Measurements from ENCODE around the gene LRP1-AS.

Gene LRP1-AS

GRCh38 chr12:57107456-57108155 lies 39.8 kb downstream of the LRP1-AS start:
- no peak for TF ChIP-seq CTCF (IDR thresholded peaks at IDR 0.05; ENCODE audit: low read length, missing control alignments)
- no peak overlapping the region for H3K4me3 ChIP-seq (replicated peaks; ENCODE audit: low read depth, low read length)
- DNase-seq (ENCODE audit: low read depth) = no peak

DNA sequence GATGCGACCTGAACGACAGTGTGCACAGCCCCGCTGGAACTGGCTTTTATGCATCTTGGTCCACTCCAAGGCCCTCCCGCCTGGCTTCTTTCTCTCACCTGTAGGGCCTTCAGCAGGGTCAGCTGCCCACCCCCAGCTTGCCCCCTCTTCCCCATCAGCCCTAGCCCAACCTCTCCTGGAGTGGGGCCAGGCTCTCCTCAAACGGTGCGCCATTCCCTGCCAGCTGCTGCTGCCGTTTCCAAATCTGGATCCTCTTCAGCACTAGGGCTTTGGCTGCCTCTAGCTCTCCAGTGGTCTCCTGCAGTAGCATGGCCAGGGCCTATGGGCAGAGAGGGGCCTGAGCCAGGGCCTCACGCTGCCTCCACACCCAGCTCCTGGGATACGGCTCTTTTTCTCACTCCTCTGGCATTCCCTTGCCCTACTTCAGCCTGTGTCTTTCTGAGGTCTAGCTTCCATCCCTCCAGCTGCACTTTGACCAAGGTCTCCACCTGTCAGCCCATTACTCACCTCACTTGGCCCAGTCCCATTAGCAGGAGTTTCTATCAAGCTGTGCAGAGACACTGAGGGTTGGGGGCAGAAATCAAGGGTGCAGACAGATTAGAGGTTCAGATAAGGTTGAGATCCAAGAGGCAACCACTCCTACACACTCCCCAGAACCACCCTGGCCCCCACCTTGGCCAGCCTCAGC lies 41.3 kb downstream of the LRP1-AS start:
- no peak for DNase-seq (ENCODE audit: low read depth)
- TF ChIP-seq CTCF (IDR thresholded peaks at IDR 0.05; ENCODE audit: low read length, missing control alignments) = no peak
- no peak overlapping the region for H3K4me3 ChIP-seq (replicated peaks; ENCODE audit: low read depth, low read length)

- H3K4me3 ChIP-seq (replicated peaks; ENCODE audit: low read depth, low read length) = no peak overlapping the region
- TF ChIP-seq CTCF (IDR thresholded peaks at IDR 0.05; ENCODE audit: low read length, missing control alignments) = no peak
- DNase-seq (ENCODE audit: low read depth) = no peak
Observed at GRCh38 chr12:57105011-57105753, 42.2 kb downstream of the LRP1-AS start.

GRCh38 chr12:57104292-57104910 lies 43.0 kb downstream of the LRP1-AS start:
- TF ChIP-seq CTCF (IDR thresholded peaks at IDR 0.05; ENCODE audit: low read length, missing control alignments) = no peak
- no peak for DNase-seq (ENCODE audit: low read depth)
- no peak overlapping the region for H3K4me3 ChIP-seq (replicated peaks; ENCODE audit: low read depth, low read length)

DNA sequence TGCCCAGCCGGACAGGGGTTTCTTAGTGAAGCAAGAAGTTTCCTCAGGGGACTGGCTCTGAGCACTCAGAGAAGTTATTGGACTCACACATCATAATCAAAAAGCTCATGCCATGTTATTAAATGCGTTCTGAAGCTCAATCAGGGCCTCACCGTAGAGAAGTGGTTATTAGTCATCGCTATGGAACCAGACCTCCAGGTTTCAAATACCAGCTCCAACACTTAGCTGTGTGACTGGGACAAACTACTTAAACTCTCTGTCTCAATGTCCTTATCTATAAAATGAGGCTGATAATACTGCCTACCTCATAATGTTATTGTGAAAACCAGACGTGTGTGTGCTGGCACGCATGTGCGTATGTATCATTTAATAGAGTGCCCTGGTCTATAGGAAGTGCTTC lies 43.6 kb downstream of the LRP1-AS start:
- H3K4me3 ChIP-seq (replicated peaks; ENCODE audit: low read depth, low read length) = no peak overlapping the region
- DNase-seq (ENCODE audit: low read depth) = no peak
- no peak for TF ChIP-seq CTCF (IDR thresholded peaks at IDR 0.05; ENCODE audit: low read length, missing control alignments)

DNA sequence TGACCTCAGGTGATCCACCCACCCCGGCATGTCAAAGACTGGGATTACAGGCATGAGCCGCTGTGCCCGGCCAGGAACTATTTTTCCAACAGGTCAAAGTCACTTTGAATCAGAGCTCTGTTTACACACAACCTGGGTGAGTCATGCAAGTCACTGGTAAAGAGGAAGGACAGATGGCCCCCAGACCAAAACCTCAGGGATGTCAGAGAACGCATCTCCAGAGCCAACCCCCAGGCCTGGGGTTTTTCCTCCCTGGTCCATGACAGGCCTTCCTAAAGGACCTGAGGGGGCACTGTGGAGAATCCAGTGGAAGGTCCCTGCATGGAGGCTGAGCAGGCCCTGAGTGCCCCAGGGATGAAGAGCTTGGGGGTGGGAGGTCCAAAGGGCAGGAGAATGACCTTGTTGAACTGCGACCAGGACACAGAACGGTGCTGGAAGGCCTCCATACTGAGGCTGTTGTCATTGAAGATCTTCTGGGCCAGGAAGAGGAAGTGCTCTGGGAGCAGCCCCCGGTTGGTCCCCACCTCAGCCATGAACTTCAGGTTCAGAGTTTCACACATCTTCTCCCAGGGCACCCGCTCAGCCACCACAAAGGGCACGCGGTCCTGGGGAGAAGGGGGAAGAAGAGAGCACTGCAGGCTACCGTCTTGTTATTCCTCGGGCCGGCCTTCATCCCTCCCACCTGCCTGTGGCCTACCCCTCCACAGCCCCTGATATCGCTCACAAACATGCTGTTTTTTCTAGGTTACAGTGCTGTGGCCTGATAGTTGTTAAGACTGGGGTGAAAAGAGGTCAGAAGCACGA lies 45.3 kb downstream of the LRP1-AS start:
- TF ChIP-seq CTCF (IDR thresholded peaks at IDR 0.05; ENCODE audit: low read length, missing control alignments) = no peak
- DNase-seq (ENCODE audit: low read depth) = no peak
- H3K4me3 ChIP-seq (replicated peaks; ENCODE audit: low read depth, low read length) = no peak overlapping the region

All from fibroblast of pulmonary artery (primary cell).